IMR-90 (cell line): ENCODE results near the gene CALHM1. TPM values are rescaled to one million over a fixed set of nuclear protein-coding genes. Genes with fewer than 3 reads are reported as not detected.

Experiments used
- ATAC-seq: fragments of 200-7000 bp; cut with Tn5 transposase; 2 replicates; pipeline ENCODE4 v1.9.1; 2020; ENCODE audit warnings: low read depth, mild to moderate bottlenecking, moderate library complexity
- BruUV-seq: library from RNA; stranded (reverse); fragments of 400-500 nt; replicated peaks from 2 replicates; lab custom pipeline; 2021; lab: Mats Ljungman, UMichigan
- CTCF ChIA-PET: fragments of 300-600 bp; formaldehyde crosslinking; extraction: SDS; loops from one replicate; lab custom pipeline; 2021; ENCODE audit warnings: antibody characterized with exemption; lab: Yijun Ruan, JAX
- POLR2A ChIA-PET: fragments of 300-600 bp; sonication (Branson Sonifier 250); formaldehyde crosslinking; loops from one replicate; lab custom pipeline; 2022; ENCODE audit warnings: antibody characterized with exemption; ENCODE audit not compliant: unreplicated experiment; lab: Charles Lee
- DNase-seq: peaks from one replicate; pipeline ENCODE4 v3.0.0; 2013
- H2AFZ ChIP-seq: replicated peaks from 2 replicates; pipeline ENCODE3; 2013; ENCODE audit warnings: low read length, mild to moderate bottlenecking; ENCODE audit not compliant: poor library complexity
- H2AK5ac ChIP-seq: 2 replicates; pipeline ENCODE4 v1.6.1; 2013; ENCODE audit warnings: low read depth, low read length, inconsistent platforms
- H2AK9ac ChIP-seq: replicated peaks from 2 replicates; pipeline ENCODE3; 2013; ENCODE audit warnings: mild to moderate bottlenecking, low read depth, low read length, moderate library complexity; ENCODE audit not compliant: poor library complexity
- H2BK120ac ChIP-seq: 2 replicates; pipeline ENCODE4 v1.6.1; 2013; ENCODE audit warnings: low read depth, low read length, inconsistent platforms
- H2BK15ac ChIP-seq: 3 replicates; pipeline ENCODE4 v1.6.1; 2013; ENCODE audit warnings: low read depth, low read length, inconsistent platforms
- H2BK20ac ChIP-seq: 2 replicates; pipeline ENCODE4 v1.6.1; 2013; ENCODE audit warnings: low read depth, mild to moderate bottlenecking, inconsistent platforms, low read length, moderate library complexity
- H2BK5ac ChIP-seq: 2 replicates; pipeline ENCODE4 v1.6.1; 2013; ENCODE audit warnings: mild to moderate bottlenecking, low read depth, low read length, inconsistent platforms; ENCODE audit not compliant: poor library complexity, severe bottlenecking
- H3K14ac ChIP-seq: replicated peaks from 2 replicates; pipeline ENCODE4 v1.6.1; 2013; ENCODE audit warnings: low read depth, low read length, inconsistent platforms
- H3K18ac ChIP-seq: 2 replicates; pipeline ENCODE4 v1.6.1; 2013; ENCODE audit warnings: low read depth, low read length, control low read depth
- H3K23ac ChIP-seq: 2 replicates; pipeline ENCODE4 v1.6.1; 2013; ENCODE audit warnings: low read depth, low read length, inconsistent platforms
- H3K27ac ChIP-seq: 2 replicates; pipeline ENCODE4 v1.5.1; 2013; ENCODE audit warnings: mild to moderate bottlenecking, control low read depth, low read length; ENCODE audit not compliant: insufficient read depth
- H3K27me3 ChIP-seq: 2 replicates; pipeline ENCODE4 v1.6.1; 2013; ENCODE audit warnings: low read length; ENCODE audit not compliant: control insufficient read depth, insufficient read depth
- H3K36me3 ChIP-seq: 2 replicates; pipeline ENCODE4 v1.6.1; 2013; ENCODE audit warnings: low read length, mixed read lengths; ENCODE audit not compliant: control insufficient read depth, insufficient read depth
- H3K4ac ChIP-seq: 2 replicates; pipeline ENCODE4 v1.6.1; 2013; ENCODE audit warnings: low read depth, low read length, inconsistent platforms
- H3K4me1 ChIP-seq: 2 replicates; pipeline ENCODE4 v1.6.1; 2013; ENCODE audit warnings: low read length, mixed read lengths; ENCODE audit not compliant: control insufficient read depth, insufficient read depth
- H3K4me2 ChIP-seq: 2 replicates; pipeline ENCODE4 v1.6.1; 2013; ENCODE audit warnings: low read depth, mild to moderate bottlenecking, control low read depth, low read length, moderate library complexity
- H3K4me3 ChIP-seq: 2 replicates; pipeline ENCODE4 v1.5.1; 2013; ENCODE audit warnings: low read depth, mild to moderate bottlenecking, control low read depth, low read length, moderate library complexity; ENCODE audit not compliant: insufficient read depth
- H3K56ac ChIP-seq: 2 replicates; pipeline ENCODE4 v1.6.1; 2013; ENCODE audit warnings: low read length, inconsistent platforms; ENCODE audit not compliant: insufficient read depth; ENCODE audit errors: extremely low read depth
- H3K79me1 ChIP-seq, 2 experiments: 2 replicates each; pipeline ENCODE4 v1.6.1; 2013; ENCODE audit warnings: low read length in 2 of 2, inconsistent platforms in 1 of 2, low read depth in 1 of 2
- H3K9ac ChIP-seq: 2 replicates; pipeline ENCODE4 v1.6.1; 2013; ENCODE audit warnings: low read depth, low read length, control low read depth
- H3K9me1 ChIP-seq: 2 replicates; pipeline ENCODE4 v1.6.1; 2013; ENCODE audit warnings: low read length, inconsistent platforms; ENCODE audit not compliant: insufficient read depth
- H3K9me3 ChIP-seq: 2 replicates; pipeline ENCODE4 v1.6.1; 2013; ENCODE audit warnings: low read length; ENCODE audit not compliant: control insufficient read depth, insufficient read depth
- H4K20me1 ChIP-seq: 2 replicates; pipeline ENCODE4 v1.6.1; 2013; ENCODE audit warnings: low read length, inconsistent platforms; ENCODE audit not compliant: insufficient read depth
- H4K5ac ChIP-seq: 2 replicates; pipeline ENCODE4 v1.6.1; 2013; ENCODE audit warnings: mild to moderate bottlenecking, low read depth, low read length, control low read depth
- H4K8ac ChIP-seq, 2 experiments: 2 replicates each; pipeline ENCODE4 v1.6.1; 2013; ENCODE audit warnings: low read depth in 2 of 2, low read length in 2 of 2, control low read depth in 1 of 2, inconsistent platforms in 1 of 2
- H4K91ac ChIP-seq: 2 replicates; pipeline ENCODE4 v1.6.1; 2013; ENCODE audit warnings: low read depth, low read length, inconsistent platforms; ENCODE audit not compliant: insufficient read depth
- BHLHE40 ChIP-seq: fragments of 150-350 bp; IDR thresholded peaks from 2 replicates; pipeline ENCODE4 v1.6.1; 2016; ENCODE audit warnings: mild to moderate bottlenecking, low read depth, low read length
- CEBPB ChIP-seq: IDR thresholded peaks from 2 replicates; pipeline ENCODE4 v1.6.1; 2012; ENCODE audit warnings: low read depth, low read length, improper control_type of control experiment
- CTCF ChIP-seq: conservative IDR thresholded peaks from 2 replicates; pipeline ENCODE4 v1.5.1; 2012; ENCODE audit warnings: mild to moderate bottlenecking, low read depth, low read length, improper control_type of control experiment
- FOS ChIP-seq: fragments of 150-350 bp; IDR thresholded peaks from 2 replicates; pipeline ENCODE4 v1.6.1; 2016; ENCODE audit warnings: low read depth, low read length
- MXI1 ChIP-seq: IDR thresholded peaks from 2 replicates; pipeline ENCODE4 v1.6.1; 2012; ENCODE audit warnings: low read depth, mild to moderate bottlenecking, low read length, moderate library complexity, borderline replicate concordance
- NFE2L2 ChIP-seq: fragments of 150-350 bp; IDR thresholded peaks from 2 replicates; pipeline ENCODE4 v1.6.1; 2016; ENCODE audit warnings: low read depth, mild to moderate bottlenecking, low read length
- POLR2A ChIP-seq: IDR thresholded peaks from 2 replicates; pipeline ENCODE4 v1.6.1; 2012; ENCODE audit warnings: mild to moderate bottlenecking, low read depth, low read length
- RAD21 ChIP-seq: IDR thresholded peaks from 2 replicates; pipeline ENCODE4 v1.6.1; 2012; ENCODE audit warnings: low read length, improper control_type of control experiment
- RCOR1 ChIP-seq: IDR thresholded peaks from 2 replicates; pipeline ENCODE4 v1.6.1; 2012; ENCODE audit warnings: mild to moderate bottlenecking, low read length, improper control_type of control experiment; ENCODE audit not compliant: insufficient replicate concordance
- RFX5 ChIP-seq: IDR thresholded peaks from 2 replicates; pipeline ENCODE4 v1.8.0; 2012; ENCODE audit warnings: low read depth, mild to moderate bottlenecking, low read length, moderate library complexity
- SMC3 ChIP-seq: fragments of 150-350 bp; IDR thresholded peaks from 2 replicates; pipeline ENCODE4 v1.6.1; 2016; ENCODE audit warnings: low read depth, mild to moderate bottlenecking, antibody characterized with exemption, low read length, moderate library complexity
- WGBS, 2 experiments: methylation state at CpG; one replicate each; pipeline versions ENCODE4 v1.1.5 to v1.1.7; 2013; ENCODE audit warnings: missing lambda C conversion rate in 2 of 2; ENCODE audit not compliant: insufficient read length in 1 of 2; ENCODE audit errors: extremely low coverage in 2 of 2; 5-methylcytosine and 5-hydroxymethylcytosine counted together
- dilution Hi-C: fragments of 300-500 bp; cut with HindIII; formaldehyde crosslinking; loops from one replicate; pipeline ENCODE4 v1.14.3; 2018; ENCODE audit warnings: low sequenced_read_pairs; ENCODE audit not compliant: unreplicated experiment
- in situ Hi-C: fragments of 300-500 bp; cut with MboI; formaldehyde crosslinking; loops from 3 replicates; pipeline ENCODE4 v1.14.3; 2019; ENCODE audit warnings: low sequenced_read_pairs, inconsistent platforms, mixed read lengths
- intact Hi-C: fragments of 100-400 bp; cut with micrococcal nuclease; formaldehyde crosslinking; loops from 2 replicates; pipeline ENCODE4 v1.10.0; 2022
- polyA plus RNA-seq, 3 experiments: library from polyadenylated mRNA; depleted of rRNA; stranded (reverse); fragments of >200 nt; gene quantifications; 2 replicates each; pipeline ENCODE4 v1.2.3, GENCODE V29; 2012; ENCODE audit warnings: low replicate concordance in 1 of 3
- total RNA-seq: library from RNA; depleted of rRNA; stranded (reverse); fragments of >200 nt; gene quantifications from 2 replicates; pipeline ENCODE4 v1.2.3, GENCODE V29; 2012

The CALHM1 gene
- total and polyA plus RNA-seq, 2 of the 4 experiments (the other 2 are of a cell fraction), result not detected

GRCh38 chr10:103474077-103474476 lies 15.4 kb upstream of the CALHM1 start:
- intact Hi-C loops, result no loop called here
- H4K5ac ChIP-seq, result no peak overlapping the region
- no peak overlapping the region for H4K91ac ChIP-seq

More at GRCh38 chr10:103474077-103474476, 15.4 kb upstream of the CALHM1 start:
- POLR2A ChIA-PET, result no interaction called here
- Histone ChIP-seq H4K8ac (no peak overlapping the region), H3K27ac (no peak overlapping the region), H3K9me1 (no peaks in the 10 kb centered on the region), H4K20me1 (no peaks in the 10 kb centered on the region), H3K14ac (no peak overlapping the region), H2AK5ac (no peak overlapping the region), H3K9ac (no peak overlapping the region), H2BK15ac (no peak overlapping the region), H3K4ac (no peak overlapping the region), H2AFZ (no peak overlapping the region), H2BK120ac (no peak overlapping the region), H2AK9ac (no peak overlapping the region), H3K18ac (no peak overlapping the region), H3K9me3 (no peaks in the 10 kb centered on the region), H3K23ac (no peak overlapping the region), H3K4me1 (peaks cover 3% of the 10 kb centered on the region), H3K79me1 (no peaks in the 10 kb centered on the region), H2BK5ac (no peak overlapping the region), H3K4me2 (no peak overlapping the region), H3K27me3 (peaks cover 41% of the 10 kb centered on the region), H2BK20ac (no peak overlapping the region), H3K4me3 (no peak overlapping the region), H3K56ac (no peak overlapping the region), H3K36me3 (no peaks in the 10 kb centered on the region)
- CTCF ChIA-PET, result no interaction called here
- TF ChIP-seq BHLHE40 (no peak), NFE2L2 (no peak), CTCF (no peak), POLR2A (no peak), CEBPB (no peak), FOS (no peak), RCOR1 (no peak), RAD21 (no peak), RFX5 (no peak), MXI1 (no peak), SMC3 (no peak)
- dilution Hi-C loops, result no loop called here
- ATAC-seq (no peak), DNase-seq (no peak)
- WGBS, 2 experiments, result 73 to 100% methylated on average over 3 of the region's 3 CpGs
- in situ Hi-C loops, result no loop called here
- no TSS peak for BruUV-seq
